Adrenal gland (tissue), 12 donors: ENCODE results near the gene SCAMP2. TPM values are rescaled to one million over a fixed set of nuclear protein-coding genes. Genes with fewer than 3 reads are reported as not detected.

Experiments used
- DNase-seq, 7 donors: peaks; one replicate each; pipeline ENCODE4 v3.0.0-alpha.2; 2019 to 2020
- H3K27ac ChIP-seq, 5 donors: fragments of 200-600 bp; sonication (generic) in 4 of 5; 1 replicate in 3 of 5; 2 replicates in 2 of 5; pipeline versions ENCODE4 v1.5.1 to v1.8.0; 2016 to 2020; ENCODE audit warnings: mild to moderate bottlenecking in 1 of 5
- H3K27me3 ChIP-seq: fragments of 200-600 bp; 2 replicates; pipeline ENCODE4 v1.8.0; 2021
- H3K36me3 ChIP-seq, 2 donors: fragments of 200-600 bp; replicated peaks in 1 of 2; 1 replicate in 1 of 2; 2 replicates in 1 of 2; pipeline versions ENCODE4 v1.5.1 to v1.8.0; 2018 to 2022
- H3K4me1 ChIP-seq, 2 donors: fragments of 200-600 bp; replicated peaks in 1 of 2; 1 replicate in 1 of 2; 2 replicates in 1 of 2; pipeline versions ENCODE4 v1.5.1 to v1.8.0; 2018 to 2021
- H3K4me3 ChIP-seq, 4 donors: fragments of 200-600 bp; sonication (generic) in 3 of 4; one replicate each; pipeline ENCODE4 v1.5.1; 2016 to 2018
- H3K9me3 ChIP-seq, 3 donors: fragments of 200-600 bp; sonication (generic) in 1 of 3; replicated peaks in 1 of 3; 1 replicate in 2 of 3; 2 replicates in 1 of 3; pipeline versions ENCODE4 v1.5.1 to v1.8.0; 2016 to 2021
- CTCF ChIP-seq, 6 experiments: fragments of 450-650 bp in 4 of 6; fragments of 200-600 bp in 2 of 6; sonication (generic) in 1 of 6; IDR thresholded peaks; 1 replicate in 5 of 6; 2 replicates in 1 of 6; pipeline versions ENCODE4 v1.5.1 to v1.8.0; 2016 to 2021; ENCODE audit warnings: antibody characterized with exemption in 6 of 6, mild to moderate bottlenecking in 2 of 6, moderate library complexity in 1 of 6
- POLR2A ChIP-seq, 2 donors: fragments of 450-650 bp; IDR thresholded peaks; one replicate each; pipeline ENCODE4 v1.6.1; 2017; ENCODE audit warnings: antibody characterized with exemption in 2 of 2, mild to moderate bottlenecking in 2 of 2, moderate library complexity in 1 of 2
- WGBS, 4 donors: extraction: QIAGEN DNeasy Blood & Tissue Kit in 2 of 4; methylation state at CpG; one replicate each; pipeline versions ENCODE4 v1.1.5 to v1.1.7; 2013 to 2017; 5-methylcytosine and 5-hydroxymethylcytosine counted together
- intact Hi-C, 2 donors: fragments of 100-400 bp; cut with DNase I; formaldehyde crosslinking; loops; one replicate each; pipeline versions ENCODE4 v1.14.1 to v1.15.0; 2022 to 2023
- polyA plus RNA-seq, 3 donors: library from polyadenylated mRNA; stranded (reverse); fragments of 200-250 nt in 2 of 3; fragments of 350-450 nt in 1 of 3; fragmentation: Illumina TruSeq in 1 of 3; extraction: RNeasy Lipid Tissue Mini Kit (QIAGEN cat#74804) in 1 of 3; gene quantifications; one replicate each; pipeline ENCODE4 v1.2.3, GENCODE V29; 2013 to 2014
- total RNA-seq, 9 donors: library from RNA; depleted of rRNA in 4 of 9; stranded (reverse); fragments of >200 nt in 4 of 9; fragments of 120-200 nt in 1 of 9; fragmentation: NEBNext Ultra II Directional in 1 of 9; extraction: Animal tissue kit (Norgen Biotek cat#: 25700) in 1 of 9; gene quantifications; one replicate each; pipeline versions ENCODE4 v1.1.0 to v1.2.4, GENCODE V29; 2013 to 2023
- donor health status: healthy with polysubstance abuse.
- donor health status: Bipolar disorder and iron deficiency.
- donor health status: DM: yes; HTN: yes; CAD: no.
- donor health status: DM: no; HTN: no; CAD: no.
- donor health status: DM: no; HTN: no; CAD: no.
- donor health status: DM: yes; HTN: yes; CAD: no.

Gene SCAMP2
- total and polyA plus RNA-seq, 12 donors: 29.5 to 185 (median 98.7) TPM

GRCh38 chr15:74873756-74874424, 725 bp upstream of the SCAMP2 start:
- Histone ChIP-seq H3K9me3 (no peaks in the 10 kb centered on the region), H3K4me3 (peak overlapping the region in 2 of 4 donors; percentile 80), H3K36me3 (no peaks in the 10 kb centered on the region), H3K27ac (peak overlapping the region in 4 of 5 donors; percentile 88 to 98 (median 90)), H3K4me1 (peaks cover 31 to 40% of the 10 kb centered on the region in 2 donors), H3K27me3 (no peaks in the 10 kb centered on the region)
- peak in 4 of 7 donors; percentile 36 to 70 (median 43) for DNase-seq
- TF ChIP-seq CTCF (IDR thresholded peaks at IDR 0.05) (peak in 3 of 6 experiments; percentile 5 to 12 (median 12)), POLR2A (IDR thresholded peaks at IDR 0.05) (no peak)
- intact Hi-C loops: no loop called here
- WGBS, 4 donors: 29 to 74% (median 35%) methylated on average over 3 to 16 of the region's 16 CpGs

- WGBS, 4 donors: 0 to 1% (median 0%) methylated on average over 9 to 11 of the region's 11 CpGs
- no peaks in the 10 kb centered on the region for H3K27me3 ChIP-seq
- peak in 1 of 6 experiments; percentile 3 for TF ChIP-seq CTCF (IDR thresholded peaks at IDR 0.05)
- no peak for TF ChIP-seq POLR2A (IDR thresholded peaks at IDR 0.05)
- peaks cover 0 to 5% of the 10 kb centered on the region in 2 donors for H3K36me3 ChIP-seq
- H3K9me3 ChIP-seq: no peaks in the 10 kb centered on the region
- intact Hi-C loops: no loop called here
- H3K27ac ChIP-seq: peak overlapping the region; percentile 76 to 98 (median 88)
- peaks cover 39 to 52% of the 10 kb centered on the region in 2 donors for H3K4me1 ChIP-seq
- peak overlapping the region; percentile 28 to 92 (median 80) for H3K4me3 ChIP-seq
- DNase-seq: no peak
Measured at GRCh38 chr15:74872702-74873035, 496 bp downstream of the SCAMP2 start.

GRCh38 chr15:74870436-74871215, 2.5 kb downstream of the SCAMP2 start:
- H3K4me1 ChIP-seq: peaks cover 46 to 68% of the 10 kb centered on the region in 2 donors
- no peak for DNase-seq
- H3K27me3 ChIP-seq: no peaks in the 10 kb centered on the region
- WGBS, 4 donors: 8 to 15% (median 10%) methylated on average over 6 of the region's 6 CpGs
- peaks cover 0 to 5% of the 10 kb centered on the region in 2 donors for H3K36me3 ChIP-seq
- peak overlapping the region; percentile 19 to 98 (median 73) for H3K27ac ChIP-seq
- H3K4me3 ChIP-seq: peak overlapping the region in 1 of 4 donors; percentile 22
- no peak for TF ChIP-seq CTCF (IDR thresholded peaks at IDR 0.05)
- no peaks in the 10 kb centered on the region for H3K9me3 ChIP-seq
- intact Hi-C loops: no loop called here

- peak; percentile 45 to 85 (median 70) for DNase-seq
Measured at GRCh38 chr15:74869726-74870407, 3.3 kb downstream of the SCAMP2 start.

More at GRCh38 chr15:74869726-74870407, 3.3 kb downstream of the SCAMP2 start:
- Histone ChIP-seq H3K27me3 (no peaks in the 10 kb centered on the region), H3K27ac (peak overlapping the region; percentile 56 to 98 (median 73)), H3K36me3 (peaks cover 0 to 5% of the 10 kb centered on the region in 2 donors), H3K4me3 (peak overlapping the region in 1 of 4 donors; percentile 22), H3K4me1 (peaks cover 46 to 68% of the 10 kb centered on the region in 2 donors), H3K9me3 (no peaks in the 10 kb centered on the region)
- TF ChIP-seq POLR2A (IDR thresholded peaks at IDR 0.05) (peak in 1 of 2 donors; percentile 35), CTCF (IDR thresholded peaks at IDR 0.05) (no peak)
- WGBS, 4 donors: 36 to 52% (median 50%) methylated on average over 6 of the region's 6 CpGs
- intact Hi-C loops: no loop called here
